GM18517 (cell line): Measurements from ENCODE around the gene FOXL2NB.

ENCODE experiments used
- ATAC-seq: cut with Tn5 transposase; IDR thresholded peaks from one replicate; pipeline ENCODE4 v1.9.1; 2021; ENCODE audit warnings: mild to moderate bottlenecking, moderate library complexity; ENCODE audit not compliant: unreplicated experiment

Gene FOXL2NB

GRCh38 chr3:138944929-138945708 lies 1.9 kb upstream of the FOXL2NB start:
- ATAC-seq: no peak

- no peak for ATAC-seq
Measured at GRCh38 chr3:138945709-138946662, 1.0 kb upstream of the FOXL2NB start.

- ATAC-seq: no peak
Measured at GRCh38 chr3:138947495-138948121, 591 bp downstream of the FOXL2NB start.

GRCh38 chr3:138948371-138949001 lies 1.5 kb downstream of the FOXL2NB start:
- ATAC-seq: no peak

GRCh38 chr3:138949002-138949418 lies 2.0 kb downstream of the FOXL2NB start:
- ATAC-seq: no peak

- no peak for ATAC-seq
Measured at GRCh38 chr3:138949445-138950005, 2.5 kb downstream of the FOXL2NB start.

GRCh38 chr3:138950006-138950644 lies 3.1 kb downstream of the FOXL2NB start:
- no peak for ATAC-seq

- no peak for ATAC-seq
Measured at GRCh38 chr3:138950701-138951100, 3.7 kb downstream of the FOXL2NB start.

GRCh38 chr3:138960417-138960852 lies 13.4 kb downstream of the FOXL2NB start:
- no peak for ATAC-seq

- ATAC-seq: no peak
Measured at GRCh38 chr3:138962854-138963560, 16.0 kb downstream of the FOXL2NB start.

- no peak for ATAC-seq
Measured at GRCh38 chr3:138964264-138964663, 17.2 kb downstream of the FOXL2NB start.

GRCh38 chr3:138964923-138965322 lies 17.9 kb downstream of the FOXL2NB start:
- ATAC-seq: no peak

GRCh38 chr3:138971766-138972320 lies 24.8 kb downstream of the FOXL2NB start:
- no peak for ATAC-seq

GRCh38 chr3:138972941-138973340 lies 25.9 kb downstream of the FOXL2NB start:
- no peak for ATAC-seq

GRCh38 chr3:138974462-138974861 lies 27.4 kb downstream of the FOXL2NB start:
- no peak for ATAC-seq

GRCh38 chr3:138975351-138975750 lies 28.3 kb downstream of the FOXL2NB start:
- ATAC-seq: no peak

- ATAC-seq: no peak
Measured at GRCh38 chr3:138976047-138976446, 29.0 kb downstream of the FOXL2NB start.

- ATAC-seq: no peak
Measured at GRCh38 chr3:138984816-138985215, 37.8 kb downstream of the FOXL2NB start.

GRCh38 chr3:138985932-138986331 lies 38.9 kb downstream of the FOXL2NB start:
- no peak for ATAC-seq
